NOMO-1 treated with dmso at 0.1 percent for 144 hours (cell line): ENCODE data around the gene DHX16.
A peak's percentile ranks its signal among the peaks of the same experiment; 100 is the strongest.
"Not testable (repeated sequence)": the region's sequence is repeated elsewhere in the genome, so short reads cannot be mapped to it uniquely, and the experiment has no call there.

Experiments
- DNase-seq: peaks from one replicate; lab custom pipeline; 2025; ENCODE audit not compliant: unreplicated experiment; lab: John Stamatoyannopoulos, UW

The DHX16 gene

GRCh38 chr6:30679765-30680535, 7.1 kb upstream of the DHX16 start:
- DNase-seq = no peak

- DNase-seq = peak; percentile 74
Observed at GRCh38 chr6:30678964-30679726, 6.3 kb upstream of the DHX16 start.

GRCh38 chr6:30676660-30677285, 4.0 kb upstream of the DHX16 start:
- DNase-seq = no peak

GRCh38 chr6:30670760-30671527, 1.9 kb downstream of the DHX16 start:
- DNase-seq = no peak

GRCh38 chr6:30666300-30666699, 6.5 kb downstream of the DHX16 start:
- DNase-seq = not testable (repeated sequence)

GRCh38 chr6:30664994-30665767, 7.6 kb downstream of the DHX16 start:
- DNase-seq = no peak

GRCh38 chr6:30657922-30658321, 14.9 kb downstream of the DHX16 start:
- not testable (repeated sequence) for DNase-seq

GRCh38 chr6:30657454-30657853, 15.4 kb downstream of the DHX16 start:
- no peak for DNase-seq

- DNase-seq = peak; percentile 58
Observed at GRCh38 chr6:30656513-30656912, 16.3 kb downstream of the DHX16 start.

- no peak for DNase-seq
Observed at GRCh38 chr6:30655743-30656094, 17.1 kb downstream of the DHX16 start.

GRCh38 chr6:30654798-30655742, 17.7 kb downstream of the DHX16 start:
- DNase-seq = no peak

- DNase-seq = no peak
Observed at GRCh38 chr6:30651143-30651542, 21.7 kb downstream of the DHX16 start.

GRCh38 chr6:30647242-30648116, 25.3 kb downstream of the DHX16 start:
- DNase-seq = peak; percentile 46

- peak; percentile 81 for DNase-seq
Observed at GRCh38 chr6:30646450-30647241, 26.2 kb downstream of the DHX16 start, which contains the start of gene C6orf136. Gene C6orf136, plus strand, starts transcription at chr6:30647133. Its CDS starts 99 bp downstream, at chr6:30647232.

- DNase-seq = no peak
Observed at GRCh38 chr6:30645989-30646388, 26.8 kb downstream of the DHX16 start.

- no peak for DNase-seq
Observed at GRCh38 chr6:30644769-30645168, 28.0 kb downstream of the DHX16 start.

GRCh38 chr6:30643656-30644055, 29.1 kb downstream of the DHX16 start:
- no peak for DNase-seq
